Measurements from ENCODE around the gene ASB18.

- TF ChIP-seq CTCF (IDR thresholded peaks at IDR 0.05) (no peak), ZFX (IDR thresholded peaks at IDR 0.05; ENCODE audit: borderline replicate concordance) (no peak)
Observed at GRCh38 chr2:236305964-236306605, 41.9 kb upstream of the ASB18 start.

Data from 22Rv1 (cell line).